ENCODE data around the gene SPATA20. TPM values are rescaled to one million over a fixed set of nuclear protein-coding genes. Genes with fewer than 3 reads are reported as not detected.

SPATA20 gene
- polyA plus RNA-seq, 1 donor from 2014 or later = 53.5 TPM

- Histone ChIP-seq H4K20me1 (ENCODE audit: insufficient read depth) (no peaks in the 10 kb centered on the region), H3K36me3 (ENCODE audit: insufficient read depth, low read length) (no peaks in the 10 kb centered on the region), H3K9ac (ENCODE audit: low read length) (no peak overlapping the region), H2AFZ (ENCODE audit: low read depth, low read length) (no peak overlapping the region), H3K79me2 (replicated peaks; ENCODE audit: insufficient read depth, low read length) (no peaks in the 10 kb centered on the region), H3K4me2 (ENCODE audit: low read length) (no peak overlapping the region), H3K9me3 (ENCODE audit: low read length) (no peaks in the 10 kb centered on the region), H3K27me3 (ENCODE audit: insufficient read depth, low read depth, low read length) (no peaks in the 10 kb centered on the region), H3K27ac (ENCODE audit: low read length) (no peak overlapping the region), H3K9me2 (ENCODE audit: insufficient read depth, low read length) (no peaks in the 10 kb centered on the region), H3K4me3 (ENCODE audit: low read length) (no peak overlapping the region), H3F3A (ENCODE audit: insufficient read depth, low read length, poor library complexity, severe bottlenecking) (no peaks in the 10 kb centered on the region)
- TF ChIP-seq EP300 (conservative IDR thresholded peaks at IDR 0.05; ENCODE audit: poor library complexity, severe bottlenecking) (no peak), CTCF (IDR thresholded peaks at IDR 0.05; ENCODE audit: poor library complexity, severe bottlenecking) (no peak), RAD21 (conservative IDR thresholded peaks at IDR 0.05) (no peak), EZH2 (IDR thresholded peaks at IDR 0.05; ENCODE audit: borderline replicate concordance, insufficient read depth, low read length, poor library complexity, severe bottlenecking) (no peak), TAF1 (IDR thresholded peaks at IDR 0.05; ENCODE audit: low read depth) (no peak), SMC3 (conservative IDR thresholded peaks at IDR 0.05; ENCODE audit: poor library complexity) (no peak), POLR2AphosphoS5 (IDR thresholded peaks at IDR 0.05) (no peak), REST (IDR thresholded peaks at IDR 0.05; ENCODE audit: borderline replicate concordance) (no peak), MXI1 (conservative IDR thresholded peaks at IDR 0.05; ENCODE audit: poor library complexity, severe bottlenecking) (no peak)
Measured at GRCh38 chr17:50519141-50519834, 27.7 kb upstream of the SPATA20 start.

GRCh38 chr17:50520483-50520882 is 26.5 kb upstream of the SPATA20 start:
- no peak overlapping the region for H3K27ac ChIP-seq (ENCODE audit: low read length)
- no peaks in the 10 kb centered on the region for H3K9me3 ChIP-seq (ENCODE audit: low read length)

More at GRCh38 chr17:50520483-50520882, 26.5 kb upstream of the SPATA20 start:
- Histone ChIP-seq H3K4me3 (ENCODE audit: low read length) (no peak overlapping the region), H3F3A (ENCODE audit: insufficient read depth, low read length, poor library complexity, severe bottlenecking) (no peaks in the 10 kb centered on the region), H3K27me3 (ENCODE audit: insufficient read depth, low read depth, low read length) (no peaks in the 10 kb centered on the region), H3K4me2 (ENCODE audit: low read length) (no peak overlapping the region), H3K79me2 (replicated peaks; ENCODE audit: insufficient read depth, low read length) (no peaks in the 10 kb centered on the region), H4K20me1 (ENCODE audit: insufficient read depth) (no peaks in the 10 kb centered on the region), H3K9me2 (ENCODE audit: insufficient read depth, low read length) (no peaks in the 10 kb centered on the region), H2AFZ (ENCODE audit: low read depth, low read length) (no peak overlapping the region), H3K36me3 (ENCODE audit: insufficient read depth, low read length) (no peaks in the 10 kb centered on the region), H3K9ac (ENCODE audit: low read length) (no peak overlapping the region)
- TF ChIP-seq TAF1 (IDR thresholded peaks at IDR 0.05; ENCODE audit: low read depth) (no peak), RAD21 (conservative IDR thresholded peaks at IDR 0.05) (no peak)

All from neural cell (in vitro differentiated cells).